Fibroblast of lung (primary cell): ENCODE data around the gene HP1BP3. TPM values are rescaled to one million over a fixed set of nuclear protein-coding genes. Genes with fewer than 3 reads are reported as not detected.

Source experiments
- DNase-seq, 2 donors: peaks; one replicate each; pipeline versions ENCODE4 v3.0.0 to v3.0.0-alpha.2; 2010; ENCODE audit warnings: low read depth in 2 of 2
- H2AFZ ChIP-seq: 2 replicates; pipeline ENCODE4 v1.5.1; 2012; ENCODE audit warnings: low read length, control low read depth, inconsistent platforms
- H3K27ac ChIP-seq: 2 replicates; pipeline ENCODE4 v1.5.1; 2011; ENCODE audit warnings: low read length, control low read depth; ENCODE audit not compliant: insufficient read depth
- H3K27me3 ChIP-seq: 2 replicates; pipeline ENCODE4 v1.5.1; 2011; ENCODE audit warnings: mild to moderate bottlenecking, low read length; ENCODE audit not compliant: control insufficient read depth, insufficient read depth
- H3K36me3 ChIP-seq: 2 replicates; pipeline ENCODE4 v1.5.1; 2011; ENCODE audit warnings: low read length; ENCODE audit not compliant: control insufficient read depth, insufficient read depth
- H3K4me1 ChIP-seq: 2 replicates; pipeline ENCODE4 v1.5.1; 2011; ENCODE audit warnings: low read length; ENCODE audit not compliant: control insufficient read depth, insufficient read depth; ENCODE audit errors: extremely low read depth
- H3K4me2 ChIP-seq: 2 replicates; pipeline ENCODE4 v1.5.1; 2011; ENCODE audit warnings: low read length, control low read depth; ENCODE audit not compliant: insufficient read depth; ENCODE audit errors: extremely low read depth
- H3K4me3 ChIP-seq, 4 experiments: fragments of 200-600 bp in 1 of 4; sonication (generic) in 1 of 4; replicated peaks in 1 of 4; 2 replicates each; pipeline ENCODE4 v1.5.1; 2011 to 2016; ENCODE audit warnings: low read length in 4 of 4, low read depth in 3 of 4, mild to moderate bottlenecking in 3 of 4, control low read depth in 2 of 4, inconsistent platforms in 1 of 4, mixed read lengths in 1 of 4; ENCODE audit not compliant: insufficient read depth in 1 of 4; ENCODE audit errors: control extremely low read depth in 1 of 4
- H3K79me2 ChIP-seq: 2 replicates; pipeline ENCODE4 v1.5.1; 2012; ENCODE audit warnings: mild to moderate bottlenecking, low read length, inconsistent platforms; ENCODE audit not compliant: control insufficient read depth, insufficient read depth
- H3K9ac ChIP-seq: 2 replicates; pipeline ENCODE4 v1.5.1; 2011; ENCODE audit warnings: mild to moderate bottlenecking, low read length, control low read depth; ENCODE audit not compliant: insufficient read depth
- H3K9me3 ChIP-seq: 2 replicates; pipeline ENCODE4 v1.5.1; 2012; ENCODE audit warnings: low read depth, low read length; ENCODE audit not compliant: control insufficient read depth, insufficient read depth
- H4K20me1 ChIP-seq: 2 replicates; pipeline ENCODE4 v1.5.1; 2011; ENCODE audit warnings: low read length; ENCODE audit not compliant: control insufficient read depth, insufficient read depth; ENCODE audit errors: extremely low read depth
- CTCF ChIP-seq, 2 donors: IDR thresholded peaks in 1 of 2; conservative IDR thresholded peaks in 1 of 2; 1 replicate in 1 of 2; 2 replicates in 1 of 2; pipeline ENCODE4 v1.5.1; 2011 to 2012; ENCODE audit warnings: low read length in 2 of 2, control low read depth in 1 of 2, inconsistent platforms in 1 of 2, low read depth in 1 of 2, mild to moderate bottlenecking in 1 of 2
- EZH2 ChIP-seq: IDR thresholded peaks from 2 replicates; pipeline ENCODE4 v1.5.1; 2012; ENCODE audit warnings: low read length, control low read depth, mild to moderate bottlenecking; ENCODE audit errors: missing control alignments
- polyA plus RNA-seq, 2 donors: library from polyadenylated mRNA; depleted of rRNA in 1 of 2; stranded (reverse) in 1 of 2; unstranded in 1 of 2; fragments of >200 nt; gene quantifications; 2 replicates each; pipeline ENCODE4 v1.2.1, GENCODE V29; 2011 to 2012; ENCODE audit warnings: missing spikeins in 1 of 2
- total RNA-seq: library from RNA; depleted of rRNA; stranded (reverse); fragments of >200 nt; gene quantifications from 2 replicates; pipeline ENCODE4 v1.2.1, GENCODE V29; 2014

Gene HP1BP3
- total and polyA plus RNA-seq, 2 donors (not counting 1 experiment from before 2014, with no cell fraction given), result 201 to 255 TPM

- Histone ChIP-seq H3K36me3 (no peaks in the 10 kb centered on the region), H3K4me2 (no peak overlapping the region), H3K27me3 (no peaks in the 10 kb centered on the region), H3K9ac (no peak overlapping the region), H2AFZ (no peak overlapping the region), H3K4me3 (no peak overlapping the region), H3K27ac (no peak overlapping the region), H3K4me1 (peaks cover 17% of the 10 kb centered on the region), H3K9me3 (no peaks in the 10 kb centered on the region), H3K79me2 (no peaks in the 10 kb centered on the region), H4K20me1 (no peaks in the 10 kb centered on the region)
- DNase-seq, result no peak
- TF ChIP-seq EZH2 (no peak), CTCF (conservative IDR thresholded peaks at IDR 0.05 in 1 of 2, IDR thresholded peaks at IDR 0.05 in 1 of 2; ENCODE audit: low read depth in 1 of 2, low read length in 2 of 2) (no peak)
These were observed 85.3 kb downstream of the HP1BP3 start for GRCh38 chr1:20701847-20702246.

GRCh38 chr1:20701446-20701845 lies 85.7 kb downstream of the HP1BP3 start:
- DNase-seq, result no peak
- Histone ChIP-seq H3K4me1 (peaks cover 17% of the 10 kb centered on the region), H4K20me1 (no peaks in the 10 kb centered on the region), H3K4me3 (no peak overlapping the region), H3K9me3 (no peaks in the 10 kb centered on the region), H3K36me3 (no peaks in the 10 kb centered on the region), H2AFZ (no peak overlapping the region), H3K79me2 (no peaks in the 10 kb centered on the region), H3K27ac (no peak overlapping the region), H3K4me2 (no peak overlapping the region), H3K27me3 (no peaks in the 10 kb centered on the region), H3K9ac (no peak overlapping the region)
- TF ChIP-seq CTCF (conservative IDR thresholded peaks at IDR 0.05 in 1 of 2, IDR thresholded peaks at IDR 0.05 in 1 of 2; ENCODE audit: low read depth in 1 of 2, low read length in 2 of 2) (no peak), EZH2 (no peak)

- no peaks in the 10 kb centered on the region for H3K79me2 ChIP-seq
- DNase-seq, result no peak
- no peak overlapping the region for H3K9ac ChIP-seq
- TF ChIP-seq EZH2, result no peak
- TF ChIP-seq CTCF (conservative IDR thresholded peaks at IDR 0.05 in 1 of 2, IDR thresholded peaks at IDR 0.05 in 1 of 2; ENCODE audit: low read depth in 1 of 2, low read length in 2 of 2), result no peak
- H3K27me3 ChIP-seq, result no peaks in the 10 kb centered on the region
- H3K4me2 ChIP-seq, result no peak overlapping the region
- peaks cover 17% of the 10 kb centered on the region for H3K4me1 ChIP-seq
- H4K20me1 ChIP-seq, result no peaks in the 10 kb centered on the region
- H2AFZ ChIP-seq, result no peak overlapping the region
- H3K36me3 ChIP-seq, result no peaks in the 10 kb centered on the region
- no peak overlapping the region for H3K4me3 ChIP-seq
- H3K9me3 ChIP-seq, result no peaks in the 10 kb centered on the region
- no peak overlapping the region for H3K27ac ChIP-seq
These were observed 86.4 kb downstream of the HP1BP3 start for GRCh38 chr1:20700636-20701215.
